Ishikawa (cell line): ENCODE data around the gene RALGAPA2.

Experiments
- CEBPB ChIP-seq: IDR thresholded peaks from 2 replicates; pipeline ENCODE4 v1.6.1; 2012
- EGR1 ChIP-seq: IDR thresholded peaks from 2 replicates; pipeline ENCODE4 v1.6.1; 2012
- EP300 ChIP-seq: IDR thresholded peaks from 2 replicates; pipeline ENCODE4 v1.6.1; 2012; ENCODE audit warnings: borderline replicate concordance
- NFIC ChIP-seq: IDR thresholded peaks from 2 replicates; pipeline ENCODE4 v1.6.1; 2012
- RAD21 ChIP-seq: IDR thresholded peaks from 2 replicates; pipeline ENCODE4 v1.6.1; 2012; ENCODE audit warnings: low read depth
- TAF1 ChIP-seq: IDR thresholded peaks from 2 replicates; pipeline ENCODE4 v1.6.1; 2012; ENCODE audit warnings: low read depth, mild to moderate bottlenecking
- TEAD4 ChIP-seq: IDR thresholded peaks from 2 replicates; pipeline ENCODE4 v1.6.1; 2012
- YY1 ChIP-seq: IDR thresholded peaks from 2 replicates; pipeline ENCODE4 v1.6.1; 2012; ENCODE audit warnings: low read depth
- ZBTB7A ChIP-seq: IDR thresholded peaks from 2 replicates; pipeline ENCODE4 v1.6.1; 2012; ENCODE audit warnings: low read depth
- TF ChIP-seq, protein P1 (sequence below): IDR thresholded peaks from 2 replicates; pipeline ENCODE4 v1.6.1; 2012
- TF ChIP-seq, protein P2 (sequence below): IDR thresholded peaks from 2 replicates; pipeline ENCODE4 v1.6.1; 2012; ENCODE audit warnings: low read depth, mild to moderate bottlenecking

DNA sequence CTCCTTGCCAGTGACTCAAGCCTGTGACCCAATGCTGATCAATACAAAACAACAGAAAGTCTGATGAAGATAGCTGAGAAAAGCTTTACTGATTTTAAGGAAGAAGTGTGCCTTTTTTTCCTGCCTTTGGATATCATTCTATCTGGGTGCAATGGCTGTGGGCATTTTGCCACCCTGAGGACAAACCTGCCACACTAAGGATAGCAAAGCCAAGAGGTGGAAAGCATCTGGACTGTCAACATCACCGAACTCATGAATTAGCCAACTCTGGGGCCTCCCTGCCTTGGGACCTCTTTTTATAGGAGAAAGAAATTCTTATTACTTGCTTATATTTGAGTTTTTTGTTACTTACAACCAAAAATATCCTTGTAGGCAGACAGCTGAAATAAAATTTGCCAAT is 19.9 kb downstream of the RALGAPA2 start:
- no peak for TF ChIP-seq TAF1
- no peak for TF ChIP-seq RAD21
- TF ChIP-seq, protein P1, sequence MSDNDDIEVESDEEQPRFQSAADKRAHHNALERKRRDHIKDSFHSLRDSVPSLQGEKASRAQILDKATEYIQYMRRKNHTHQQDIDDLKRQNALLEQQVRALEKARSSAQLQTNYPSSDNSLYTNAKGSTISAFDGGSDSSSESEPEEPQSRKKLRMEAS: no peak
- TF ChIP-seq ZBTB7A: no peak
- TF ChIP-seq EGR1: no peak
- TF ChIP-seq CEBPB: no peak
- TF ChIP-seq EP300: no peak
- no peak for TF ChIP-seq NFIC
- TF ChIP-seq TEAD4: no peak
- TF ChIP-seq, protein P2, sequence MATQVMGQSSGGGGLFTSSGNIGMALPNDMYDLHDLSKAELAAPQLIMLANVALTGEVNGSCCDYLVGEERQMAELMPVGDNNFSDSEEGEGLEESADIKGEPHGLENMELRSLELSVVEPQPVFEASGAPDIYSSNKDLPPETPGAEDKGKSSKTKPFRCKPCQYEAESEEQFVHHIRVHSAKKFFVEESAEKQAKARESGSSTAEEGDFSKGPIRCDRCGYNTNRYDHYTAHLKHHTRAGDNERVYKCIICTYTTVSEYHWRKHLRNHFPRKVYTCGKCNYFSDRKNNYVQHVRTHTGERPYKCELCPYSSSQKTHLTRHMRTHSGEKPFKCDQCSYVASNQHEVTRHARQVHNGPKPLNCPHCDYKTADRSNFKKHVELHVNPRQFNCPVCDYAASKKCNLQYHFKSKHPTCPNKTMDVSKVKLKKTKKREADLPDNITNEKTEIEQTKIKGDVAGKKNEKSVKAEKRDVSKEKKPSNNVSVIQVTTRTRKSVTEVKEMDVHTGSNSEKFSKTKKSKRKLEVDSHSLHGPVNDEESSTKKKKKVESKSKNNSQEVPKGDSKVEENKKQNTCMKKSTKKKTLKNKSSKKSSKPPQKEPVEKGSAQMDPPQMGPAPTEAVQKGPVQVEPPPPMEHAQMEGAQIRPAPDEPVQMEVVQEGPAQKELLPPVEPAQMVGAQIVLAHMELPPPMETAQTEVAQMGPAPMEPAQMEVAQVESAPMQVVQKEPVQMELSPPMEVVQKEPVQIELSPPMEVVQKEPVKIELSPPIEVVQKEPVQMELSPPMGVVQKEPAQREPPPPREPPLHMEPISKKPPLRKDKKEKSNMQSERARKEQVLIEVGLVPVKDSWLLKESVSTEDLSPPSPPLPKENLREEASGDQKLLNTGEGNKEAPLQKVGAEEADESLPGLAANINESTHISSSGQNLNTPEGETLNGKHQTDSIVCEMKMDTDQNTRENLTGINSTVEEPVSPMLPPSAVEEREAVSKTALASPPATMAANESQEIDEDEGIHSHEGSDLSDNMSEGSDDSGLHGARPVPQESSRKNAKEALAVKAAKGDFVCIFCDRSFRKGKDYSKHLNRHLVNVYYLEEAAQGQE: no peak
- no peak for TF ChIP-seq YY1
